ENCODE data around the gene BFSP2.

Gene BFSP2

DNA sequence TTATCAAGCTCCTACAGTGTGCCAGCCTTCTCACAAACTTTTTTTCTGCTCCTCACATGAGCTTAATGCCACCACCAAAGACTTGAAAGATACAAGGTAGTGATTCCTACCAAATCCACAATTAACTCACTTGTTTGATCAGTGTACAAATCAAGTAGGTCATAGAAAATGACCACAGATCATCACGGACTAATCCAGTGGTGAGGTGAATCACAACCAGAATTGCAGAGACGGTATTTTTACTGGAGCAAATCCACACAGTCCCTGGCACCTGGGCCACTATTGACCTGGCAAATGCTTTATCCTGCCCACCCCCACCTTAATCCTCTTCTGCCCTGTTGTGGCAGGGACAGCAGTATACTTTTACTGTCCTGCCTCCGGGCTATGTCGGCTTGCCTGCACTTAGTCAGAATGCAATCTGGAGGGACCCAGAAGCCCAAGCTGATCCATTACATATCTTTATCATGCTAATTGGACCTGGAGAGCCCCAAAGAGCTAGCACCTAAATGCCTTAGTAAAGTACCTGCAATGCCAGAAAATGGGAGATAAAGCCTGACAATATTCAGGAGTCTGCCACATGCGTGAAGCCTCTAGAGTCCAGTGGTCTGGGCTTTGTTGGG lies 89.7 kb downstream of the BFSP2 start:
- Histone ChIP-seq H2AFZ (ENCODE audit: low read depth, low read length) (no peak overlapping the region), H3K9ac (ENCODE audit: low read length) (no peak overlapping the region), H3K9me3 (ENCODE audit: insufficient read depth, low read length) (peaks cover 16% of the 10 kb centered on the region; the same call in 1 of the 2 replicates), H3K4me1 (ENCODE audit: low read length) (peaks cover 15% of the 10 kb centered on the region; the same call in 1 of the 2 replicates), H4K20me1 (ENCODE audit: insufficient read depth, low read length) (no peaks in the 10 kb centered on the region), H3K79me2 (ENCODE audit: low read length) (no peaks in the 10 kb centered on the region), H3K36me3 (replicated peaks; ENCODE audit: low read depth, low read length) (no peaks in the 10 kb centered on the region), H3K4me3 (ENCODE audit: low read length) (no peak overlapping the region), H3K4me2 (ENCODE audit: low read length) (no peak overlapping the region), H3K27me3 (ENCODE audit: low read depth, low read length) (no peaks in the 10 kb centered on the region), H3K27ac (ENCODE audit: low read length) (no peak overlapping the region)
- TF ChIP-seq, protein P1, sequence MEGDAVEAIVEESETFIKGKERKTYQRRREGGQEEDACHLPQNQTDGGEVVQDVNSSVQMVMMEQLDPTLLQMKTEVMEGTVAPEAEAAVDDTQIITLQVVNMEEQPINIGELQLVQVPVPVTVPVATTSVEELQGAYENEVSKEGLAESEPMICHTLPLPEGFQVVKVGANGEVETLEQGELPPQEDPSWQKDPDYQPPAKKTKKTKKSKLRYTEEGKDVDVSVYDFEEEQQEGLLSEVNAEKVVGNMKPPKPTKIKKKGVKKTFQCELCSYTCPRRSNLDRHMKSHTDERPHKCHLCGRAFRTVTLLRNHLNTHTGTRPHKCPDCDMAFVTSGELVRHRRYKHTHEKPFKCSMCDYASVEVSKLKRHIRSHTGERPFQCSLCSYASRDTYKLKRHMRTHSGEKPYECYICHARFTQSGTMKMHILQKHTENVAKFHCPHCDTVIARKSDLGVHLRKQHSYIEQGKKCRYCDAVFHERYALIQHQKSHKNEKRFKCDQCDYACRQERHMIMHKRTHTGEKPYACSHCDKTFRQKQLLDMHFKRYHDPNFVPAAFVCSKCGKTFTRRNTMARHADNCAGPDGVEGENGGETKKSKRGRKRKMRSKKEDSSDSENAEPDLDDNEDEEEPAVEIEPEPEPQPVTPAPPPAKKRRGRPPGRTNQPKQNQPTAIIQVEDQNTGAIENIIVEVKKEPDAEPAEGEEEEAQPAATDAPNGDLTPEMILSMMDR (IDR thresholded peaks at IDR 0.05; ENCODE audit: low read depth, low read length): no peak
- no peak for TF ChIP-seq EZH2phosphoT487 (IDR thresholded peaks at IDR 0.05; ENCODE audit: low read depth)

DNA sequence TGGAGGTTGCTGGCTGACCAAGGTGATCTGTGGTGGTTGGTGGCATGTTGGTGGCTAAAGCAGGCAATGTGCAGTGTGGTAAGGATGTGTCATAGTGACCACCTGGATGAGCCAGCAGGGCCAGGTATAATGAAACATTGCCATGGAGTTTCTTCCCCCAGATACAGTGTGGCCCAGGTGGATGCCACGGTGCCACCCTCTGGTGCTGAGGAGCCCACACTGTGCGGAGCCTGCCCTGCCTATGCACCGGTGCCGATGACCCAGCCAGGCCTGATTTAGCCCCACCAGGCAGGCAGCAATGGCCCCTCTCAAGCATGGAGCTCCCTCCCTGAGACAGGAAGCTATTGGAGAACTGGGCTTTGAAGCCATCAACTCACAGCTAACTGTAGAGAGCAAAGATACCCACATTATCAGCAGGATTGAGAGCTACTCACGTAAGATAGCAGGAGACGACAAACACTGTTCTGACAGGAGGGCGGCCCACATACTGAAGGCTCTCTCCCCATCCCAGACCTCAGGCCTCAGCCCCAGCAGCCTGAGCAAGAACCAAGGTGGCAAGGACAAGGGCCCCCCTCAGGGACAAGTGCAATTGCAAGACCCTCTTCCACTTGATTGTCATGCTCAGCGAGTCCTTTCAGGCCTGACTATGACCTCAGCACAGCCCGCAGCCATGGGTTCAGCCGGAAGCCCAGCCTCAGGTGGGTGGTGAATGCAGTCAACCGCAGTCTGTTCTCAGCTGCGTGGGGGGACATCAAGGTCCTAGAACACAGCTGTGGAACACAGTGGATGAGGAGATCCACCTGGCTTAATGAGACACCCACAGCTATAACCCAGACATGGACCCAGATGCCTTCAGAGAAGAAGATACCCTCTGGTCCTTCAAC lies 90.9 kb downstream of the BFSP2 start:
- H3K4me1 ChIP-seq (ENCODE audit: low read length): peaks cover 18% of the 10 kb centered on the region; the same call in 1 of the 2 replicates
- no peak overlapping the region for H3K27ac ChIP-seq (ENCODE audit: low read length)
- H3K4me3 ChIP-seq (ENCODE audit: low read length): no peak overlapping the region
- no peaks in the 10 kb centered on the region for H3K27me3 ChIP-seq (ENCODE audit: low read depth, low read length)
- H3K9me3 ChIP-seq (ENCODE audit: insufficient read depth, low read length): peaks cover 16% of the 10 kb centered on the region; the same call in 1 of the 2 replicates
- no peaks in the 10 kb centered on the region for H3K79me2 ChIP-seq (ENCODE audit: low read length)
- H3K4me2 ChIP-seq (ENCODE audit: low read length): no peak overlapping the region
- no peaks in the 10 kb centered on the region for H4K20me1 ChIP-seq (ENCODE audit: insufficient read depth, low read length)
- H3K9ac ChIP-seq (ENCODE audit: low read length): no peak overlapping the region
- no peak overlapping the region for H2AFZ ChIP-seq (ENCODE audit: low read depth, low read length)
- TF ChIP-seq EZH2phosphoT487 (IDR thresholded peaks at IDR 0.05; ENCODE audit: low read depth): no peak
- TF ChIP-seq, protein P1 (IDR thresholded peaks at IDR 0.05; ENCODE audit: low read depth, low read length): no peak
- no peaks in the 10 kb centered on the region for H3K36me3 ChIP-seq (replicated peaks; ENCODE audit: low read depth, low read length)

- Histone ChIP-seq H3K4me3 (ENCODE audit: low read length) (no peak overlapping the region), H3K27me3 (ENCODE audit: low read depth, low read length) (no peaks in the 10 kb centered on the region), H3K79me2 (ENCODE audit: low read length) (no peaks in the 10 kb centered on the region), H3K9me3 (ENCODE audit: insufficient read depth, low read length) (peaks cover 10% of the 10 kb centered on the region; the same call in 1 of the 2 replicates), H3K9ac (ENCODE audit: low read length) (no peak overlapping the region), H3K27ac (ENCODE audit: low read length) (no peak overlapping the region), H2AFZ (ENCODE audit: low read depth, low read length) (no peak overlapping the region), H3K4me1 (ENCODE audit: low read length) (peaks cover 18% of the 10 kb centered on the region; the same call in 1 of the 2 replicates), H3K36me3 (replicated peaks; ENCODE audit: low read depth, low read length) (no peaks in the 10 kb centered on the region), H4K20me1 (ENCODE audit: insufficient read depth, low read length) (no peaks in the 10 kb centered on the region), H3K4me2 (ENCODE audit: low read length) (no peak overlapping the region)
- TF ChIP-seq EZH2phosphoT487 (IDR thresholded peaks at IDR 0.05; ENCODE audit: low read depth): no peak
- TF ChIP-seq, protein P1 (IDR thresholded peaks at IDR 0.05; ENCODE audit: low read depth, low read length): no peak
Observed at GRCh38 chr3:133491481-133492059, 91.7 kb downstream of the BFSP2 start.

Data from OCI-LY3 (cell line).